ENCODE results near the gene HIF3A.

Gene HIF3A

DNA sequence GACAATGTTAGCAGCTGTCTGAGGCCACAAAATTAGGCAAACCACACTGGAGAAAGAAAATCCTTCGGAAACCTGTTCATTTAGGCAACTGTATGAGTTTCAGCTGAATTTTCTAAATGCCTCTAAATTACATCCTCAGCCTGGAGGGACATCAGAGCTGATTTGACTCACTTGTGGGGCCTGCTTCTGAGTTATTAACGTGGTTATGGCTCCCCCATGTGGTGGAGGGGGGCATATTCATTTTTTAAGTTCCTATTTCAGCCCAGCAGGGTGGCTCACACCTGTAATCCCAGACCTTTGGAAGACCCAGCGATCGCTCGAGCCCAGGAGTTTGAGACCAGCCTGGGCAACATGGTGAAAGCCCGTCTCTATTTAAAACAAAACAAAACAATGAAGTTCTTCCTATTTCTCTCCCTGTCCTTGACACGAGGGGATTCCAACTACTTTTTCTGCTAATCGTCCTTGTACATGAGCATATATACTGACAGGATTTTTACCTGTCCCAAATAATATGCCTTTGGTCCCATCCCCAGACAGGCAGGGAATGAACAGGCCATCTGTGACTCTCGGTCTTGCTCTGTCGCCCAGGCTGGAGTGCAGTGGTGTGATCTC is 31.5 kb upstream of the HIF3A start:
- H4K20me1 ChIP-seq (ENCODE audit: insufficient read depth, low read length) = no peaks in the 10 kb centered on the region

DNA sequence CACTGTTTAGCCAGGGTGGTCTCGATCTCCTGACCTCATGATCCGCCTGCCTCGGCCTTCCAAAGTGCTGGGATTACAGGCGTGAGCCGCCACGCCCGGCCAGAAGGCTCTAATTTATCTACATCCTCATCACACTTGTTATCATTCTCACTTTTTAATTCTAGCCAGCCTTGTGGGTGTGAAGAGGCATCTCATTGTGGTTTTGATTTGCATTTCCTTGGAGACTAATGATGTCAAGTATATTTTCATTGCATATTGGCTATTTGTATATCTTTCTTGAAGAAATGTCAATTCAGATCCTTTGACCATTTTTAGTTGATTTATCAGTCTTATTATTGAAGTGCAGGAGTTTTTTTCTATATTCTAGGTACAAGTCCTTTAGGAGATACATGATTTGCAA is 27.7 kb upstream of the HIF3A start:
- Histone ChIP-seq H3K27me3 (replicated peaks; ENCODE audit: insufficient read depth, low read length) (peaks cover 51% of the 10 kb centered on the region), H3K79me2 (ENCODE audit: low read length) (no peaks in the 10 kb centered on the region), H2AFZ (ENCODE audit: low read length) (no peak overlapping the region), H3K9ac (ENCODE audit: low read length) (no peak overlapping the region), H3K4me2 (ENCODE audit: low read depth, low read length) (no peak overlapping the region), H3K4me3 (ENCODE audit: low read length) (no peak overlapping the region), H3K36me3 (replicated peaks; ENCODE audit: insufficient read depth, low read length) (no peaks in the 10 kb centered on the region), H3F3A (ENCODE audit: insufficient read depth, low read length) (no peaks in the 10 kb centered on the region), H3K27ac (ENCODE audit: low read length) (no peak overlapping the region), H3K9me2 (replicated peaks; ENCODE audit: insufficient read depth, low read length) (no peaks in the 10 kb centered on the region), H3K4me1 (ENCODE audit: low read length) (no peaks in the 10 kb centered on the region), H4K20me1 (ENCODE audit: insufficient read depth, low read length) (no peaks in the 10 kb centered on the region), H3K9me3 (replicated peaks; ENCODE audit: insufficient read depth, low read length) (no peaks in the 10 kb centered on the region)
- TF ChIP-seq EZH2phosphoT487 (IDR thresholded peaks at IDR 0.05; ENCODE audit: low read length) = no peak
- TF ChIP-seq CTCF (IDR thresholded peaks at IDR 0.05; ENCODE audit: low read length) = no peak
- TF ChIP-seq EZH2 (optimal IDR thresholded peaks at IDR 0.05; ENCODE audit: low read depth, low read length) = no peak
- DNase-seq = no peak

More for the DNA sequence above, 31.5 kb upstream of the HIF3A start:
- Histone ChIP-seq H3K9me3 (replicated peaks; ENCODE audit: insufficient read depth, low read length) (no peaks in the 10 kb centered on the region), H3K4me2 (ENCODE audit: low read depth, low read length) (no peak overlapping the region), H3K4me1 (ENCODE audit: low read length) (no peaks in the 10 kb centered on the region), H3K36me3 (replicated peaks; ENCODE audit: insufficient read depth, low read length) (no peaks in the 10 kb centered on the region), H3K9me2 (replicated peaks; ENCODE audit: insufficient read depth, low read length) (no peaks in the 10 kb centered on the region), H2AFZ (ENCODE audit: low read length) (no peak overlapping the region), H3K27me3 (replicated peaks; ENCODE audit: insufficient read depth, low read length) (peaks cover 60% of the 10 kb centered on the region), H3F3A (ENCODE audit: insufficient read depth, low read length) (no peaks in the 10 kb centered on the region), H3K9ac (ENCODE audit: low read length) (no peak overlapping the region), H3K4me3 (ENCODE audit: low read length) (no peak overlapping the region), H3K27ac (ENCODE audit: low read length) (no peak overlapping the region), H3K79me2 (ENCODE audit: low read length) (no peaks in the 10 kb centered on the region)
- DNase-seq = peak; percentile 66
- TF ChIP-seq CTCF (IDR thresholded peaks at IDR 0.05; ENCODE audit: low read length) = peak; percentile 82
- TF ChIP-seq EZH2 (optimal IDR thresholded peaks at IDR 0.05; ENCODE audit: low read depth, low read length) = no peak
- TF ChIP-seq EZH2phosphoT487 (IDR thresholded peaks at IDR 0.05; ENCODE audit: low read length) = no peak

- Histone ChIP-seq H3K4me1 (ENCODE audit: low read length) (no peaks in the 10 kb centered on the region), H3K9me2 (replicated peaks; ENCODE audit: insufficient read depth, low read length) (no peaks in the 10 kb centered on the region), H2AFZ (ENCODE audit: low read length) (no peak overlapping the region), H3K36me3 (replicated peaks; ENCODE audit: insufficient read depth, low read length) (no peaks in the 10 kb centered on the region), H3K4me3 (ENCODE audit: low read length) (no peak overlapping the region), H3K79me2 (ENCODE audit: low read length) (no peaks in the 10 kb centered on the region), H3K4me2 (ENCODE audit: low read depth, low read length) (no peak overlapping the region), H3K9ac (ENCODE audit: low read length) (no peak overlapping the region), H3K9me3 (replicated peaks; ENCODE audit: insufficient read depth, low read length) (no peaks in the 10 kb centered on the region), H3F3A (ENCODE audit: insufficient read depth, low read length) (no peaks in the 10 kb centered on the region), H3K27ac (ENCODE audit: low read length) (no peak overlapping the region), H3K27me3 (replicated peaks; ENCODE audit: insufficient read depth, low read length) (peaks cover 55% of the 10 kb centered on the region), H4K20me1 (ENCODE audit: insufficient read depth, low read length) (no peaks in the 10 kb centered on the region)
- TF ChIP-seq EZH2phosphoT487 (IDR thresholded peaks at IDR 0.05; ENCODE audit: low read length) = no peak
- no peak for TF ChIP-seq EZH2 (optimal IDR thresholded peaks at IDR 0.05; ENCODE audit: low read depth, low read length)
- TF ChIP-seq CTCF (IDR thresholded peaks at IDR 0.05; ENCODE audit: low read length) = no peak
- no peak for DNase-seq
These were observed 26.2 kb upstream of the HIF3A start for GRCh38 chr19:46270521-46271256.
